ENCODE measurements around the gene CGNL1.

CGNL1 gene

DNA sequence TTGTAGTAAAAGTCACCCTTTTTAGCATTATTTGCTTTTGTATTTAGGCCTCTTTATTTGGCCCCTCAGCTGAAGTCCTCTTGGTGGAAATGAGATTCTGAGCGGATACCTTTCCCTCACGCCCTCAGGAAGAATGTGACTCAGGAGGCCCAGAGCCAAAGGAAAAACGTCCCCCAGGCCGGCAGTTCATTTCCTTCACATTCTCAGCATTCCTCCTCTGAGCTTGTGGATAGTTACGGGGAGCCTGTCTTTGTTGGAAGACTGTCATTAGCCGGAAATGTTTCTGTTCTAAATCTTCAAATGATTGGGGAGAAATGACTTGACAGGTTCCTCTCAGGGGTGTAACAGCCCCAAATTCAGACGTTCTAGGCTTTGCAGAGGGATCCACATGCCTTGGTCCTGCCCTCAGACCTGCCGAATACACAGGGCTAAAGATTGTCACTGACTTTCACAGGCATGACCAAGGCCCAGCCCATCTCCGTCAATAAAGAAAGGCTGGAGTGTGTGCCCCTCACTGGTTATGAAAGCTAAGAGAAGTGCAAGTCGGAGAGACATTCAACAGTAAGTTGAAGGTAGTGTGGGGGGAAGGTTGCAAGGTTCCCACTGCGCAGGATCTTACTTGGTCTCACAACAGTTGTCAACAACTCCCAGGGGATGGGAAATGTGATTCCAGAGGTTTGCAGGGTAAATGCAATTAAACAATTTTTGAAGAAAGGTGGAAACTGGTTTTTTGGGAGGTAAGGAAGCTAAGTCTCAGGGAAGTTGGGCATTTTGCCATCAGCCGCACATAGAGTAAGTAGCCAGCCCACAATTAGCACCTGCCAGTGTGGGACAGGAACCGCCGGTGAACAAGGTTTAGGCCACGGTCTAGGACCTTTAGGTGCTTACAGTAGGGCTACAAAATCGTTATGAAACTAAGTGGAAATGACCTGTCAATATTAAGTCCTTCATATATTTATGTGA is 175.7 kb downstream of the CGNL1 start:
- no peak for DNase-seq

DNA sequence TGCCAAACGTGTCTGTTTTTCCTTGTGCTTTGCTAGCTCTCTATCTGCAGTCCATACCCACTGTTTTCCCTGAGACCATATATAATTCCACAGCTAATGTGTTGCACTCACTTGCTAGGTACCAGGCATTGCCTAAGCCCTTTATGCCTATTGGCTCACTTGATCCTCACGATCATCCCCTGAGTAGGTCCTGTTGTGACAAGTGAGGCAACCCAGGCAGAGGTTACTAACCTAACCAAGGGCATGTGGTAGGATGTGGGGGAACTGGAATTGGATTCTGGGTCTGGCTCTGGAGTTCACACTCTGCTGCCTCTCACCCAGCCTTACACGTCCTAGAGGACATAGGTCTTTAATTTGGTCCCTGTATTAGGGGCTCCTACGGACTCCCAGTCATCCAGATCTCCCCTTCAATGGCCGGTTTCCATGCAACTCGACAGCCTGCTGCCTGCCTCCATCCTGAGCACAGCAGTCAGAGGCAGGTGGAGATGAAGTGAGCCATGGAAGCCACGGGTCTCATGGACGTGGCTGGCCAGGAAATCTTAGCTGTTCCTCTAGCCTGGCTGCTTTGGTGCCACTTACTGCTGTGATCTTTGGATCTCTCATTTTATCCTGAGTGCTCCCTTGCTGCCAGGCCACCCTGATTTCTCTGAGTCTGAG is 176.5 kb downstream of the CGNL1 start:
- DNase-seq = no peak

DNA sequence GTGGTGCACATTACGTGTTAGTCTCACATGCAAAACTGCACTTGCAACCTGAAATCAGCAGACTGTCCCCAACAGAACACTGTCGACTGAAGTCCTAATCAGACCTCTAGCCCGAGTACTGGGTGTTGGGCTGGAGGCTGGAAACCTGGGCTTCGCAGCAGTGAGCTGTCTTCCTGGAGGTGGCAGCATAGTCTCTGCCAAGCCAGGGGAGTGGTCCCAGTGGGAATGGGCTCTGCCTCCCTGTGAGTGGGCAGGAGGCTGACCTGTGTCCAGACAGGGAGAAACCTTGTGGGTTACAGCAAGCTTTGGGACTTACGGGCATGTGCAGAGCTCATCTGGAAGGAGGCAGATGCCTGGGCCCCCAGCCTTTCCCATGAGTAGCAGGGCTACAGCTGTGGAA is 177.2 kb downstream of the CGNL1 start:
- DNase-seq = no peak

DNA sequence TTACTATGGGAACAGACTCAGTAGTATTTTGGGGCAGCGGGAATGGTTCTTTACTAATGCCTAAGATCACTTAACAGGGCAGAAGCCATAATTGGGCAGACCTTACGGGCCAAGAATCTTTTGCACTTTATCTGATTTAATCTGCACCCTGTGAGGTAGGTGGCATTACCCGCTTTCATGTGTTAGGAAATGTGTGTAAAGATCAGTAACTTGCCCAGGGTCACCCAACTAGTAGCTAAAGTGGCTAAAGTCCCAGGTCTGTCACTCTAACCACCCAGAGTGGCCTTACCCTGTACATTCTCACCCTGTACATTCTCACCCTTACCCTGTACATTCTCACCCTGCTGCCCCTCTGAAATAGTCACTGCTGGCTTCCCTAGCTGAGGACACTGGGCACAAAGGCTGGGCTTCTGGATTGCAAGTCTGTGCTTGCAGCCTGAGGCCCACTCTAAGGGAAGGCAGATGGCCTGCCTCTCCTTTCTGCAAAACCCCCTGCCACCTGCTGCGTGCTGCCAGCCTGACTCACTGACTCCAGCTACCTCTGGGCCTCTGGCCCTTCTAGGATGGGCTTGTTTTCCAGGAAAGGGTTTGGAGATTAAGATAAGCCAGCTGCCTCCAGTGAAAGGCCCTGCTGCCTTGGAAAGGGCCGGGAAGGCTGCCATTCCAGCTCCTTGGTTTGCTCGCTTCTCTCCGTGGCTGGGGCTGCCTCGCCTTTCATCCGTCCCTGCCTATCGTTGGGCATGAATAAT is 177.9 kb downstream of the CGNL1 start:
- no peak for DNase-seq

DNA sequence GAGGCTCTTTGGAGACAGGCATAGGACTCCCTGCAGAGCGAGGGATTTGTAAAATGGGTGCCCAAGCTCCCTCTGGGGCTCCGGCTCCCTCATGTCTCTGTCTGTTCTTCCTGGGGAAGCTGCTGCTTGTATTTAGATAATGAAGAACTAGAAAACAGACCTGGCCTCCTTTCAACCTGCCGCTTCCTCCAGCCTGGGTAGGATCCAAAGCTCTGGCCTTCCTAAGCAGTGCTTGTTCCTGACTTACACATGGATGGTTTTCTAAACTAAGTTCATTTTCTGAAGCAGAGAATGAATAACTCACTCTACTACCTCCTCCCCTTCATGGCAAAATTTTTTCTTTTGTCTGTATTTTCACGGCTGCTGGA is 178.5 kb downstream of the CGNL1 start:
- DNase-seq = peak in 1 of 2 experiments; percentile 5

DNA sequence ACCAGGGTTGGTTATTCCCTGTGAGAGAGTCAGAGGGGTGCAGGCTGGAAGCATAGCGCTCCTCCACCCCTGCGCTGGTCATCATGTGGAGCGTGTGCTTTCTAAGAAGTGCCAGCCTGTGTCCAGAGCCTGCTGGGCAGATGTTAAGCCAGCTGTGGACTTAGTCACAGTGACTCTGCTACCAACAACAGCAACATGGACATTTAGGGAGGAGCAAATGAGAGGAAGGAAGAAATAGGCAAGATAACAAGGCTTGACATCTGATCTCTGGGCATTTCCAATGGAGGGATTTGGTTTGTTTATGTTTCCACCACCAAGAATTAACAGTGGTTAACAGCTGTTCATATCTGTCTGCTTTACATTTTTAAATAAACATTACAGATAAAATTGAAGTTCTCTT is 179.0 kb downstream of the CGNL1 start:
- no peak for DNase-seq

DNA sequence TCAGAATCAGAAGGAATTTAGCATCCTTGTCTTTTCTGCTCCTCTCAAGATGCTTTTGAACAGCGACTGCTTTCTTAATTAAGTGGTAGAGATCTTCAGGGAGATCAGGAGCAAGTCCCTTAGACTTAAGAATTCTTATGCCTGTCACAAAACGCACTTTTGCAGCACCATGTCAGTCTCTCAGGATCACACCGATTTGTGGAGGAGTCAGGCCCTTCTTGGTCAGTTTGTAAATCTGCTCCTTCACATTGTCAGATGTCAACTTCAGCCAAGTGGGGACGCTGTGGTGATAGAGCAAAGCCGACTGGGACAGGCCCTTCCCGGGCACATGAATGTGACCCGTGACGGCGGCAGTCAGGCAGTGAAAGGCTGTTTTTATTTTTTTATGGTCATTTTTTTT is 179.7 kb downstream of the CGNL1 start:
- DNase-seq = no peak

DNA sequence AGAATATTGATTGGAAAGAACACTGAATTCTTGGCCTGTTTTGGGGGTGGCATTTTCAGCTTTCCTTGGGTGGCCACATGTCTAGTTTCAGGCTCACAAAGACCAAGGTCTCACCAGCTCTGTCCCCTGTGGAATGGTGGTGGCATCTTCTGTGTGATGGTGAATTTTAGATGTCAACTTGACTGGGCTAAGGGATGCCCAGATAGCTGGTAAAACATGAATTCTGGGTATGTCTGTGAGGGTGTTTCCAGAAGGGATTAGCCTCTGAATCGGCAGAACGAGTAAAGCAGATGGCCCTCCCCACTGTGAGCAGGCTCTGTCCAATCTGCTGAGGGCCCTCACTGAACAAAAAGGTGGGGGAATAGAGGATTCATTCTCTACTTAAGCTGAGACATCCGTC is 181.0 kb downstream of the CGNL1 start:
- DNase-seq = no peak

DNA sequence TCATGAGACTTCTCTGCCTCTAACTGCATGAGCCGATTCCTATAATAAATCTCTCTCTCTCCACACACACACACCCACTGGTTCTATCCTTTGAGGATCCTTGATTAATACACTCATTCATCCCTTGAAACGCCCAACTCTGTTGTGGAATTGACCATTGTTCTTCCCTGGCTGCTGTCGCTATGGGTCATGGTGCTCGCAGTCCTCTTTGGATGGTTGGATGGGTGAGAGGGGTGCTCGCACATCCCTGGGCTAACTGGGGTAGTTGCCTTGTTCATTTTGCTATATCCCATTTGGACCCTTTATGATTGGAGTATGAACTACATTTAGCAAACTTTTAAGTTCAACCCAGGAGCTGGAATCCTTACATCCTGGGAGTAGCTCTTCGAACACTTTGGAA is 181.5 kb downstream of the CGNL1 start:
- DNase-seq = no peak

DNA sequence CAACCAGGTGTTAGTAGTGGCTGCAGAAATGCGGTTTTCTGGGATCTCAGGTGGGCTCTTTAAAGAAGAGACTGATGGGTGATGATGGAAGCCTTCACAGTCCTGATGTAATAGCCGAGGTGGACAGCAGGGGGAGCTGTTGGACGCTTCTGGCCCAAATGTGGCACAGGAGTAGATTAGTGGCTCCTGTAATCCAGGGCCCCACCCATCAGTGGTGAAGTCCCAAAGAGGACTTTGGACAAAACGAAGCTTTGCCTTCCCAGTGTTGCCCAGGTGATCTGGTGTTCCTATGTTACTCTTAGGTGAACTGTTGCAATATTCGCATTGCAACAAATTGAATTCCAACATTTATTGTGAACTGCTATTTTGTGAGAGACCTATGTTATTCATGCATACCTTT is 183.6 kb downstream of the CGNL1 start:
- DNase-seq = peak; percentile 33 to 55

DNA sequence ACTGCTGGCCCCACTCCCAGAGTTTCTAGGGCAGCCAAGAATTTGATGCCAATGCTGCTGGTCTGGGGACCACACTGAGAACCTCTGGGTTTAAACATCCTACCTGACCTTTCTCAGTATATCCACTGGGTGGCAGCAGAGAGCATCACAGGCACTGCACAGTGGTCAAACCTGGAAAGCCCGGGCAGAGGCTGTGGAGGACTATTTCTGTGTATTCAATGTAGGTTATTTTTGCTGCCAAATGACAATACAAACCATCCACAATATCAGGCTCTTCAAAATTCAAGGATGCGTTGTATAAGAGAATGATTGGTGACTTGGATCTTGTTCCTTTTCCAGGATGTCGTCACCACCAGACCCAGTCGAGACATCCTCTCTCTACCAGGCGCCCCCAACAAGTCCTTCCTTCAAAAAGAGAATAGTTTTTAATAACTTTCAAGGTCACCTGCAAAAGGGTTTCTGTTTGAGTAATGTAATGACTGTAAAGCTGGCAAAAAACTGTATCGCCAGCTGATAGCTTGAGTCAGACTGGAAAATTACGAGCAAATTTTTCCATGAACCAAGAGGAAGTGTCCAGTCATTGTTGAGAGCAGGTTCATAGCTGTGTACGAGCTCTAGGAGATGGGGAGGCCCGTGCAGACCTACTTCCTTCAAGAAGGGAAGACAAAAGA is 184.9 kb downstream of the CGNL1 start:
- peak; percentile 57 to 75 for DNase-seq

DNA sequence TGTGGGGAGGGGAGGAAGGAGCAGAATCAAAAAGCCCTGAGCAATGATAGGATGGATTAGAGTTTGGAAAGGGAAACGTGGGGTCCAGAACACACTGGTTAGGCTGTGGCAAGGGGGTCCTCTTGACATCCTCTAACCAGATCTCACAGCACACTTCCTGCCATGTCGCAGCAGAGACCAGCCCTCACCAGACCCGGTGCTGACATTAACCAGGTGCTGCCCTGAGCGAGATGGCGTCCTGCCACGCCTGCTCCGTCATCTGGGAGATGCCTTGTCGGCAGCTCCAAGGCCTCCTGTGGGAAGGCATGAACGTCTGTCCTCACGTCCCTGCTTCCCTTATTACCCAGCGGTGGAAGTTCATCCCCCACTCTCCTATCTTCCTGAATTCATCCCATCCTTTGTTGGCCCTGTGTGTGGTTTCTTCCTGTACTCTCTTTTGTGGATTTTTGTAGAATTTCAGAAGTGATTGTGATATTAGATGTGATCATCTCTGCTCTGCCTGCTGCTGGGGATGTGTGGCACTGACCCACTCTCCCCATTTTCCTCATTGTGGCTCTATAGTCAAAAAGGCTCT is 186.0 kb downstream of the CGNL1 start:
- DNase-seq = no peak

DNA sequence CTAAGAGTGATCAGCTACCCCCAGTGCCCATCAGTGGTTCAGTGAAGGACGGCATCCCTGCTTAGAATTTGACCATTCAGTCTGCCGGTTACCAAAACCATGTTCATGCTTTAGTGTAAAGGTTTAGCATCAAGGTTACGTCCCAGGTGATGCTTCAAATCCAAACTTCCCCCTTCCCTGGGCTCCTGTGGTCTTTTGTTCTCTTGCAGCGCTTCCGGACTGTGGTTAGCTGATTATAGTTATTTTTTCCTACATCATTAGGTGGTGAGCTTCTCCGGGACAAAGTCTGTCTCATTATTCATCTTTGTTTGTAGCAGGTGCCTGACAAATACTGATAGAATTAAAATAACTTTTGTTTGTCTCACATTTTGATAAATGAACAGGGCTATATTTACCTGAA is 187.1 kb downstream of the CGNL1 start:
- no peak for DNase-seq

DNA sequence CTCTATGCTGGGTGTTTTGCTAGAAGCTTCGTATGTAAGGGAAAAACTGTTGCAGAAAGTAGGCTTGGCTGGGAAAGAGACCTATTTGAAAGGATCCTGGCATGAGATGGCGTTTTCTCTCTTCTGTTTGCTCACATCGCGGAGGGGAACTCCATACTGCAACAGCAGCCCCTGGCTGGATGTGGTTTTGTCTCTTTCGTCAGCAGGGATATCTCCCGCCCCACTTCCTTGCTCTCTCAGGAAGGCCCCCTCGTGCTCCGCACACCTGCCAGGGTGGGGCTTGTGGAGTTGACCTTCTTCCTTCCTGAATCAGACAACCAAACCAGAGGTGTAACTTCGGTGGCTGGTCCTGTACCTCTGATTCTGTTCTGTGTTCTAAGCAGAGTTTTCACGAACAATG is 189.0 kb downstream of the CGNL1 start:
- peak in 1 of 2 experiments; percentile 26 for DNase-seq

DNA sequence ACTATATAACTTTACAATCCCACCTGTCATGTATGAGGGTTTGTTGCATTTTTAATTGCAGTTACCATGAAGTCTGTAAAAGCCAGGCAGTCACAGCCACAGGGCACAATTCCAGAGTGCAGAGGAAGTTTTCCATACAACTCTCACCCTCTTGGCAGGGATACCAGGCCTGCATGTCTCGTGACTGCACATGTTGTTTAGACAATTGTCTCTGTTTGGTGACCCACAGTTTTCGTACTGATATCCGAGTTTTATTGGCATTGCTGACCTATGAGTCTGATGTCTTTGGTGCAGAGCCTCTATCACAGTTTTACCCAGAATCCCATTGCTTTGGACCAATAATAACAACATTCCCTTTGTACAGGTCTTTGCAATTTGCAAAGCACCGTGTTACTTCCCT is 190.5 kb downstream of the CGNL1 start:
- DNase-seq = no peak

DNA sequence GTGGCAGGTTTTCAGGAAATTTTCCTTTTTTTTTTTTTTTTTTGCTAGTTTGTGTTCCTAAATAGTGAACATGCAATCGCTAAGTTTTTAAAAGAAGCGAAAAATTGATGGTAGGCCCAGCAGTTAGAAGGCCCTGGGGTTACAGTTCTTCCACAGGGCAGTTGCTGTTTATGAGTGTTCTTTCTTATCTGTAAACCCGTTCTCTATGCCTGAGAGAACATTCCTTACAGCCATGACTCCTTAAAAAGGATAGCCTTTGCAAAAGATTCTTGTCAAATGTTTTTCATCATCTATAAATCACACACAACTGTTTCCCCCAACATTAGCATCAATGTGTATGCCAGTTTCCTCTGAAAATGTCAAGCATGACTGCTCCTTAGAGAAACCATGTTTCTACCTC is 191.6 kb downstream of the CGNL1 start:
- DNase-seq = no peak

DNA sequence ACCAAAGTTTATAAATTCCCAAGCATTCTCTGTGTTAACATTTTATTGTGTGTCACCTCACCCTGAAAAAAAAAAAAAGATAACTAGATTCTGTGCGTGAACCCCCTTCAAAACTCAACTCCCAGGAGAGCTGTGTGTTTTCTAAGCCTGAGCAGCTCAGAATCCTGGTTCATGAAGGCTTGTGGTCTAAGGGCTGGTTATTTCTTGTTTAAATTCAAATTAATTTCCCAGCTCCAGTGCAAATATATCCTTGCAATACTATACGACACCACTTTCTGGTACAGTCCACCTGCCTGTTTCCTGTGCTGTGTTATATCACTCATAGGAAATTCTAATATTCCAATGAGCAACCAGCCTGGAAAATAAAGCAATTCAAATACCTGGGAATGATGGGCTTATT is 192.0 kb downstream of the CGNL1 start:
- DNase-seq = no peak

DNA sequence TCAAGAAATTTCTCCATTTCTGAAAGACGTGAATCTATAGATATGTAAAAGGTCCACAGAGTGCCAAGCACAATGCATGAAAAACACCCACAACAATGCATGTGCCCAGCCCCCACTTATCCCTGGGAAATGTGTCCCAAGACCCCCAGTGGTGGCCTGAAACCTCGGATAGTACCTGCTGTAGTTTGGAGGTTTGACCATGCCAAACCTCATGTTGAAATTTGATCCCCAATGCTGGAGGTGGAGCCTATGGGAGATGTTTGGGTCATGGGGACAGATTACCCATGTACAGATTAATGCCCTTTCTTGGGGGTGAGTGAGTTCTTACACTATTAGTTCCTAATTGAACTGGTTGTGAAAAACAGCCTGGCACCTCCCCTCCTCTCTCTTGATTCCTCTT is 194.0 kb downstream of the CGNL1 start:
- no peak for DNase-seq

DNA sequence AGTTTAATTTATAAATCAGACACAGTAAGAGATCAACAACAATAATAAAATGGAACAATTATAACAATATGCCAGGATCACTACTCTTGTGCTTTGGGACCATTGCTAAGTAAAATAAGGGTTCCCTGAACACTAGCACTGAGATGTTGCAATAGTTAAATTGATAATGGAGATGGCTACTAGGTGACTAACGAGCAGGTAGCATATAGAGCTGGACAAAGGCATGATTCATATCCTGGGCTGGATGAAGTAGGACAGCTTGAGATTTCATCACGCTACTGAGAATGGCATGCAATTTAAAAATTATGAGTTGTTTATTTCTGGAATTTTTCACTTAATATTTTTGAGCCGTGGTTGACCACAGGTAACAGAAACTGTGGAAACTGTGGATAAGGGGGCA is 194.7 kb downstream of the CGNL1 start:
- DNase-seq = no peak

DNA sequence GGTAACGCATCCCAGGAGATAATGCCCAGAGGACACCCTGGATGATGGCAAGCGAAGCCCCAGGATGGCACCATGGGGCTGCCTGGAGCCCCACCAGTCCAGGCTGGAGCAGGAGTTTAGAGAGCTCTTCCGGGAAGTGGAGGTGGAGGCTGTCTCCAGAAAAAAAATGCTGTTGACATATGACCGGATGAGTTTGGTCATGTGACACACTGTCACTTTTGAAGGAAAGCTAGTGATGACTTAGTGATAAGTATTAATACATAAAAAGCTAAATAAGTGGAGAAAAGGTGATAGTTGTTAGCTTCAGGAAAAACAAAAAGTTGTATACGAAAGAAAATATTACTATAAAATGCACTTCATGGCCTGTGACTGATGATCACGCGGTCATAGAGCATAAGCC is 195.4 kb downstream of the CGNL1 start:
- no peak for DNase-seq

DNA sequence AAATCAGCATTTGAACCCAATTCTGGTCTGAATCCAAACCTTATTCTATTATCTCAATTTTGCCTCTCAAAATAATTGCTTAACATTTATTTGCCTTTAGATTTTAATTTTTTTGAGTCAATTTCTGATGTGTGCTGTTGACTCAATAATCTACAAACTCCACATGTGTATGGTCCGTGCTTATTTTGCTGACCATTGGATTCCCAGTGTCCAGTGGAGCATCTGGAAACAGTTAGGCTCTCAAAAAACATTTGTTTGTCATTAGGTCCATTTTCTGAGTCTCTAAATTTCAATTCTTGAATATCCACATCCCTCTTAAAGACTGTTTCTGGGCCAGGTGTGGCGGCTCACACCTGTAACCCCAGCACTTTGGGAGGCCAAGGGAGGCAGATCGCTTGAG is 196.2 kb downstream of the CGNL1 start:
- DNase-seq = no peak

DNA sequence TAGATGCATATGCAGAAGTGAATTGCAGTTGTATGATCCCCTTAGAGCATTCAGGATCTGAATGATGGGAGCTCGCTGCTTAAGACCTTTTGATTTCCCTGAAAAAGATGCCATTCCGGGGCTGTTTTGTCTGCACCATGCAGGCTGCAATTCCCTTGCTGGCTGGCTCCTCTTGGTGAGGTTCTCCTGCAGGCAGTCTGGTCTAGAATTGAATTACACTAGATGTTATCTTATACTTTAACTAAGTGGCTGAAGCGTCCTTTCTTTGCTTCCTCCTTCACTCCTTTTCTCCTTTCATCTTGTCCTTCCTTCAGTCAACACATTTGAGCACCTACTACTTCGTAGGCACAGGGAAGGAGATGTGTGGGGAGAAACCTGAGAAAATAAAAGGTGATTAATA is 196.8 kb downstream of the CGNL1 start:
- DNase-seq = no peak

DNA sequence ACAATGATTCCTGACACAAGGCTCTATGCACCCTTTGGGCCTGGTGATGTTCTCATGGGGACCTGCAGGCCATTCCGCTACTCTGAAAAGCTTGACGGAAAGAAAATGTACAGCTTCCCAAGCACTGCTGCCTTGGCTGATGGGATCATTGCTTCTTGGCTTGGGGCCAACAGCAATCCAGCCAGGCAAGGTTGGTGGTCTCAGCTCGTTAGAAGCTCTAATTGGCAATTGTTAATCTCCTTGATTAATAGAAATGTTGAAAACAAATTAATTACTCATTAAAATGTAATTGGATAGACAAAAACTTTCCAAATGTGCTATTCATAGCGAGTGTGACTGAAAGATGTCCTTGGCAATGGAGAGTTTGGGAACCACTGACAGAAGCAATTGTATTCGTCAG is 199.1 kb downstream of the CGNL1 start:
- no peak for DNase-seq

Data from NCI-H2081 (cell line).